GM06990 (cell line): ENCODE data around the gene TXNRD1.
"Not testable (repeated sequence)": the region's sequence is repeated elsewhere in the genome, so short reads cannot be mapped to it uniquely, and the experiment has no call there.

ENCODE experiments used
- DNase-seq: peaks from one replicate; pipeline ENCODE4 v3.0.0-alpha.2; 2011; ENCODE audit not compliant: insufficient read length; ENCODE audit errors: extremely low read depth
- H3K27me3 ChIP-seq: replicated peaks from 2 replicates; pipeline ENCODE4 v1.6.0; 2011; ENCODE audit warnings: low read length; ENCODE audit not compliant: control insufficient read depth, insufficient read depth
- H3K36me3 ChIP-seq: 2 replicates; pipeline ENCODE4 v1.5.1; 2011; ENCODE audit warnings: low read length; ENCODE audit not compliant: control insufficient read depth, insufficient read depth
- H3K4me3 ChIP-seq: replicated peaks from 2 replicates; pipeline ENCODE4 v1.5.1; 2011; ENCODE audit warnings: low read depth, mild to moderate bottlenecking, control low read depth, low read length
- TF ChIP-seq, protein P1 (sequence below): IDR thresholded peaks from 2 replicates; pipeline ENCODE4 v1.5.1; 2011; ENCODE audit warnings: low read length, control low read depth, mild to moderate bottlenecking, inconsistent platforms; ENCODE audit not compliant: insufficient read depth, poor library complexity, severe bottlenecking

The TXNRD1 gene

DNA sequence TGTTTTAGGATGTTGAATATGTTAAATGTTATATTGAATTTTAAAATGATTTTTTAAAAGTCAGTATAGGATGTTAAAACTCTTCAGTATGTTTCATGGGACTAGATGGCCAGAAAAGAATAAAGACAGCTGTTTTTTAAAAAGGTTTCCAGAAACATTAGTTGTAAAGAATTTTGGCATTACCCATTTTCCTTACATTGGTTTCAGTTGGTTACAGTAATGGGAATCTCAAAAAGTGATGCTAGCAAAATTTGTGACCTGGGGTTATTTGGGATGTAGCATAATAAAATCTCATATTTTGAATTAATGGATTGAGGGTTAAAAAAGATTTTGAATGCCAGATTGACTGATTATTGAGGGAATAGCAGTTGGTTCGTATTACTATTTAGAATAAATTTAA is 113.2 kb downstream of the TXNRD1 start:
- TF ChIP-seq, protein P1, sequence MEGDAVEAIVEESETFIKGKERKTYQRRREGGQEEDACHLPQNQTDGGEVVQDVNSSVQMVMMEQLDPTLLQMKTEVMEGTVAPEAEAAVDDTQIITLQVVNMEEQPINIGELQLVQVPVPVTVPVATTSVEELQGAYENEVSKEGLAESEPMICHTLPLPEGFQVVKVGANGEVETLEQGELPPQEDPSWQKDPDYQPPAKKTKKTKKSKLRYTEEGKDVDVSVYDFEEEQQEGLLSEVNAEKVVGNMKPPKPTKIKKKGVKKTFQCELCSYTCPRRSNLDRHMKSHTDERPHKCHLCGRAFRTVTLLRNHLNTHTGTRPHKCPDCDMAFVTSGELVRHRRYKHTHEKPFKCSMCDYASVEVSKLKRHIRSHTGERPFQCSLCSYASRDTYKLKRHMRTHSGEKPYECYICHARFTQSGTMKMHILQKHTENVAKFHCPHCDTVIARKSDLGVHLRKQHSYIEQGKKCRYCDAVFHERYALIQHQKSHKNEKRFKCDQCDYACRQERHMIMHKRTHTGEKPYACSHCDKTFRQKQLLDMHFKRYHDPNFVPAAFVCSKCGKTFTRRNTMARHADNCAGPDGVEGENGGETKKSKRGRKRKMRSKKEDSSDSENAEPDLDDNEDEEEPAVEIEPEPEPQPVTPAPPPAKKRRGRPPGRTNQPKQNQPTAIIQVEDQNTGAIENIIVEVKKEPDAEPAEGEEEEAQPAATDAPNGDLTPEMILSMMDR, result no peak
- no peak for DNase-seq
- no peaks in the 10 kb centered on the region for H3K27me3 ChIP-seq
- no peak overlapping the region for H3K4me3 ChIP-seq
- H3K36me3 ChIP-seq, result peaks cover 5% of the 10 kb centered on the region

- H3K36me3 ChIP-seq, result peaks cover 5% of the 10 kb centered on the region
- TF ChIP-seq, protein P1, result no peak
- no peaks in the 10 kb centered on the region for H3K27me3 ChIP-seq
- no peak overlapping the region for H3K4me3 ChIP-seq
- DNase-seq, result no peak
Measured at GRCh38 chr12:104329707-104330532, 114.3 kb downstream of the TXNRD1 start.

DNA sequence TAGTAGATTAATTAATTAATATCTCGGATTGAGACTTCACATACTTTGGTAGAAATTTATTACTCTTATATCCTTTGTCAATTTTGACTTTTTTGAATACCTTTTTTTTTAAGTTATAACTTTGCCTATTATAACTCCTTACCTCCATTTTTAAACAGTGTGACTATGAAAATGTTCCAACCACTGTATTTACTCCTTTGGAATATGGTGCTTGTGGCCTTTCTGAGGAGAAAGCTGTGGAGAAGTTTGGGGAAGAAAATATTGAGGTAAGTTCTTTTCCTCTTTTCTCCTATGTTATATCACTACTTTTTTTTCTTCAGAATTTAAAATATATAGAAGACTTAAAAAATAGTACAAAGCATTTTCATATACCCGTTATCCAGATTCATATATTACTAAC is 115.8 kb downstream of the TXNRD1 start:
- Histone ChIP-seq H3K4me3 (no peak overlapping the region), H3K36me3 (peaks cover 5% of the 10 kb centered on the region), H3K27me3 (no peaks in the 10 kb centered on the region)
- no peak for DNase-seq
- TF ChIP-seq, protein P1, result no peak

GRCh38 chr12:104332273-104332672 is 116.7 kb downstream of the TXNRD1 start:
- not testable (repeated sequence) for DNase-seq, H3K4me3 ChIP-seq, H3K36me3 ChIP-seq, H3K27me3 ChIP-seq

GRCh38 chr12:104333692-104334255 is 118.2 kb downstream of the TXNRD1 start:
- Histone ChIP-seq H3K4me3 (no peak overlapping the region), H3K27me3 (no peaks in the 10 kb centered on the region), H3K36me3 (peaks cover 3% of the 10 kb centered on the region)
- TF ChIP-seq, protein P1, result no peak
- DNase-seq, result no peak

DNA sequence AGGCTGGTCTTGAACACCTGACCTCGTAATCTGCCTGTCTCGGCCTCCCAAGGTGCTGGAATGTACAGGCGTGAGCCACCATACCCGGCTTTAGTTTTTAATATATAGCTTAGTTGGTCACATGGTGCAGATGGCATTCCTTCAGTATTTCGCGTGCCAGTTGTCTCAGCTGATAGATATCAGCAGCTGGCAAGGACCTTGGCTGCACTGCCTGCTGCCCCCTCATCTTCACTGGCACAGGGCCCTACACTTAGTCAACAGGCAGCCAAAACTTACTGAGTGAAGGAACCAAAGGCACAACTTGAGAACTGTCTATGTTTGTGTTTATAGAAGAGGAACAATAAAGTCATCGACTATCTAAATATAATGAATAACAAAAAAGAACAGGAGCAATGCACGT is 119.0 kb downstream of the TXNRD1 start:
- no peak for DNase-seq
- TF ChIP-seq, protein P1, result no peak
- H3K36me3 ChIP-seq, result peaks cover 7% of the 10 kb centered on the region

More for the DNA sequence above, 119.0 kb downstream of the TXNRD1 start:
- H3K27me3 ChIP-seq, result no peaks in the 10 kb centered on the region
- no peak overlapping the region for H3K4me3 ChIP-seq
